Neural cell (in vitro differentiated cells): ENCODE data around the gene DGLUCY.

ENCODE experiments used
- EZH2 ChIP-seq: fragments of 200-600, 300-800 bp; shearing (Covaris generic), sonication (generic); IDR thresholded peaks from 2 replicates; pipeline ENCODE4 v1.6.1; 2014; ENCODE audit warnings: antibody characterized with exemption, low read length, borderline replicate concordance, mild to moderate bottlenecking; ENCODE audit not compliant: insufficient read depth, poor library complexity, severe bottlenecking
- MXI1 ChIP-seq: fragments of 450-650 bp; conservative IDR thresholded peaks from 2 replicates; pipeline ENCODE4 v1.6.1; 2014; ENCODE audit warnings: antibody characterized with exemption, mild to moderate bottlenecking; ENCODE audit not compliant: poor library complexity, severe bottlenecking
- POLR2AphosphoS5 ChIP-seq: IDR thresholded peaks from 2 replicates; pipeline ENCODE4 v1.6.1; 2012
- RAD21 ChIP-seq: fragments of 450-650 bp; conservative IDR thresholded peaks from 2 replicates; pipeline ENCODE4 v1.6.1; 2014; ENCODE audit warnings: antibody characterized with exemption, mild to moderate bottlenecking, moderate library complexity
- SMC3 ChIP-seq: fragments of 450-650 bp; conservative IDR thresholded peaks from 2 replicates; pipeline ENCODE4 v1.6.1; 2014; ENCODE audit warnings: antibody characterized with exemption, mild to moderate bottlenecking, moderate library complexity; ENCODE audit not compliant: poor library complexity
- TAF1 ChIP-seq: IDR thresholded peaks from 2 replicates; pipeline ENCODE4 v1.6.1; 2012; ENCODE audit warnings: low read depth
- TF ChIP-seq, protein P1 (sequence below): fragments of 450-650 bp; IDR thresholded peaks from 2 replicates; pipeline ENCODE4 v1.5.1; 2014; ENCODE audit warnings: antibody characterized with exemption, mild to moderate bottlenecking, moderate library complexity; ENCODE audit not compliant: poor library complexity, severe bottlenecking

GRCh38 chr14:91195881-91196280 lies 82.0 kb downstream of the DGLUCY start:
- TF ChIP-seq, protein P1, sequence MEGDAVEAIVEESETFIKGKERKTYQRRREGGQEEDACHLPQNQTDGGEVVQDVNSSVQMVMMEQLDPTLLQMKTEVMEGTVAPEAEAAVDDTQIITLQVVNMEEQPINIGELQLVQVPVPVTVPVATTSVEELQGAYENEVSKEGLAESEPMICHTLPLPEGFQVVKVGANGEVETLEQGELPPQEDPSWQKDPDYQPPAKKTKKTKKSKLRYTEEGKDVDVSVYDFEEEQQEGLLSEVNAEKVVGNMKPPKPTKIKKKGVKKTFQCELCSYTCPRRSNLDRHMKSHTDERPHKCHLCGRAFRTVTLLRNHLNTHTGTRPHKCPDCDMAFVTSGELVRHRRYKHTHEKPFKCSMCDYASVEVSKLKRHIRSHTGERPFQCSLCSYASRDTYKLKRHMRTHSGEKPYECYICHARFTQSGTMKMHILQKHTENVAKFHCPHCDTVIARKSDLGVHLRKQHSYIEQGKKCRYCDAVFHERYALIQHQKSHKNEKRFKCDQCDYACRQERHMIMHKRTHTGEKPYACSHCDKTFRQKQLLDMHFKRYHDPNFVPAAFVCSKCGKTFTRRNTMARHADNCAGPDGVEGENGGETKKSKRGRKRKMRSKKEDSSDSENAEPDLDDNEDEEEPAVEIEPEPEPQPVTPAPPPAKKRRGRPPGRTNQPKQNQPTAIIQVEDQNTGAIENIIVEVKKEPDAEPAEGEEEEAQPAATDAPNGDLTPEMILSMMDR, result no peak
- TF ChIP-seq POLR2AphosphoS5 (no peak), EZH2 (no peak), RAD21 (no peak), SMC3 (no peak), MXI1 (no peak), TAF1 (no peak)
